Measurements from ENCODE around the gene FAM174B. TPM values are rescaled to one million over a fixed set of nuclear protein-coding genes. Genes with fewer than 3 reads are reported as not detected.

FAM174B gene
- total and polyA plus RNA-seq, 8 donors = 26.0 to 122 (median 64.7) TPM

DNA sequence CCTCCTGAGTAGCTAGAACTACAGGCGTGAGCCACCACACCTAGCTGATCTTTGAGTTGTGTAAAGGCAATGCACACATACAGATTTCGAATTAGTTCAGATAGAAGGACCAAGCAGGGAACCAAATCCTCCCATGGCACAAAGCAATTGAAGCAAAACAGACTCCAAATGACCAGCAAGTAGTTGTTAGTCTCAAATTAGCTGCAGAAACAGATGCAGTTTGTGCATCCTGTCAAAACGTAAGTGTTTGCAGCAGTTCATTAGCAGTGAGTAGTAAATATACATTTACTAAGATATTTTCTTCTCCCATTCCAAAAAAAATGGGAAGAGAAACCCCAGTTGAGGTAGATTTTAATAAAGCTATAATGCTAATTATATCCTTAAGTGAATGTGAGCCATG, 15.8 kb upstream of the FAM174B start:
- Histone ChIP-seq H3K27ac (no peak overlapping the region), H3K36me3 (no peaks in the 10 kb centered on the region), H3K4me1 (peaks cover 7 to 11% (median 11%) of the 10 kb centered on the region in 3 donors), H3K4me3 (no peak overlapping the region), H3K9me3 (no peaks in the 10 kb centered on the region), H3K27me3 (no peaks in the 10 kb centered on the region)
- FAIRE-seq (no peak), DNase-seq (no peak), ATAC-seq (no peak)
- TF ChIP-seq, protein P1, sequence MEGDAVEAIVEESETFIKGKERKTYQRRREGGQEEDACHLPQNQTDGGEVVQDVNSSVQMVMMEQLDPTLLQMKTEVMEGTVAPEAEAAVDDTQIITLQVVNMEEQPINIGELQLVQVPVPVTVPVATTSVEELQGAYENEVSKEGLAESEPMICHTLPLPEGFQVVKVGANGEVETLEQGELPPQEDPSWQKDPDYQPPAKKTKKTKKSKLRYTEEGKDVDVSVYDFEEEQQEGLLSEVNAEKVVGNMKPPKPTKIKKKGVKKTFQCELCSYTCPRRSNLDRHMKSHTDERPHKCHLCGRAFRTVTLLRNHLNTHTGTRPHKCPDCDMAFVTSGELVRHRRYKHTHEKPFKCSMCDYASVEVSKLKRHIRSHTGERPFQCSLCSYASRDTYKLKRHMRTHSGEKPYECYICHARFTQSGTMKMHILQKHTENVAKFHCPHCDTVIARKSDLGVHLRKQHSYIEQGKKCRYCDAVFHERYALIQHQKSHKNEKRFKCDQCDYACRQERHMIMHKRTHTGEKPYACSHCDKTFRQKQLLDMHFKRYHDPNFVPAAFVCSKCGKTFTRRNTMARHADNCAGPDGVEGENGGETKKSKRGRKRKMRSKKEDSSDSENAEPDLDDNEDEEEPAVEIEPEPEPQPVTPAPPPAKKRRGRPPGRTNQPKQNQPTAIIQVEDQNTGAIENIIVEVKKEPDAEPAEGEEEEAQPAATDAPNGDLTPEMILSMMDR (IDR thresholded peaks at IDR 0.05) = no peak
- intact Hi-C loops (cut with DNase I) = no loop called here
- 87 to 94% methylated on average over 3 of the region's 3 CpGs for WGBS, 2 donors

- no peak for DNase-seq
- Histone ChIP-seq H3K9me3 (no peaks in the 10 kb centered on the region), H3K4me1 (peaks cover 8 to 19% (median 15%) of the 10 kb centered on the region in 3 donors), H3K36me3 (no peaks in the 10 kb centered on the region), H3K27me3 (no peaks in the 10 kb centered on the region), H3K4me3 (no peak overlapping the region), H3K27ac (no peak overlapping the region)
- TF ChIP-seq, protein P1 (IDR thresholded peaks at IDR 0.05) = no peak
- no peak for FAIRE-seq
- intact Hi-C loops (cut with DNase I) = no loop called here
- 85 to 95% methylated on average over 2 of the region's 2 CpGs for WGBS, 2 donors
- no peak for ATAC-seq
Measured at GRCh38 chr15:92670621-92671020, 15.0 kb upstream of the FAM174B start.

GRCh38 chr15:92669432-92669831, 13.9 kb upstream of the FAM174B start:
- intact Hi-C loops (cut with DNase I) = no loop called here
- WGBS, 2 donors = 79 to 88% methylated on average over 2 of the region's 2 CpGs
- no peaks in the 10 kb centered on the region for H3K9me3 ChIP-seq

GRCh38 chr15:92668620-92669019, 13.0 kb upstream of the FAM174B start:
- Histone ChIP-seq H3K4me1 (peaks cover 15 to 29% (median 18%) of the 10 kb centered on the region in 3 donors), H3K27ac (no peak overlapping the region), H3K4me3 (no peak overlapping the region), H3K36me3 (no peaks in the 10 kb centered on the region), H3K27me3 (no peaks in the 10 kb centered on the region), H3K9me3 (no peaks in the 10 kb centered on the region)
- FAIRE-seq = no peak
- WGBS, 2 donors = 78 to 79% methylated on average over 3 of the region's 3 CpGs
- TF ChIP-seq, protein P1 (IDR thresholded peaks at IDR 0.05) = no peak
- intact Hi-C loops (cut with DNase I) = no loop called here
- DNase-seq = no peak
- ATAC-seq = no peak

More at GRCh38 chr15:92669432-92669831, 13.9 kb upstream of the FAM174B start:
- ATAC-seq = no peak
- Histone ChIP-seq H3K36me3 (no peaks in the 10 kb centered on the region), H3K27me3 (no peaks in the 10 kb centered on the region), H3K4me3 (no peak overlapping the region), H3K27ac (no peak overlapping the region), H3K4me1 (peaks cover 15 to 29% (median 18%) of the 10 kb centered on the region in 3 donors)
- no peak for FAIRE-seq
- TF ChIP-seq, protein P1 (IDR thresholded peaks at IDR 0.05) = no peak
- no peak for DNase-seq

GRCh38 chr15:92667970-92668485, 12.5 kb upstream of the FAM174B start:
- TF ChIP-seq, protein P1 (IDR thresholded peaks at IDR 0.05) = no peak
- 64 to 71% methylated on average over 6 of the region's 6 CpGs for WGBS, 2 donors
- H3K4me1 ChIP-seq = peaks cover 15 to 29% (median 18%) of the 10 kb centered on the region in 3 donors
- no peak for FAIRE-seq
- no peak overlapping the region for H3K27ac ChIP-seq
- H3K4me3 ChIP-seq = no peak overlapping the region
- H3K27me3 ChIP-seq = no peaks in the 10 kb centered on the region
- intact Hi-C loops (cut with DNase I) = no loop called here
- no peak for DNase-seq
- H3K9me3 ChIP-seq = no peaks in the 10 kb centered on the region
- no peaks in the 10 kb centered on the region for H3K36me3 ChIP-seq
- no peak for ATAC-seq
